ENCODE data around the gene KMT2C.
"Not testable (repeated sequence)": the region's sequence is repeated elsewhere in the genome, so short reads cannot be mapped to it uniquely, and the experiment has no call there.

KMT2C gene

DNA sequence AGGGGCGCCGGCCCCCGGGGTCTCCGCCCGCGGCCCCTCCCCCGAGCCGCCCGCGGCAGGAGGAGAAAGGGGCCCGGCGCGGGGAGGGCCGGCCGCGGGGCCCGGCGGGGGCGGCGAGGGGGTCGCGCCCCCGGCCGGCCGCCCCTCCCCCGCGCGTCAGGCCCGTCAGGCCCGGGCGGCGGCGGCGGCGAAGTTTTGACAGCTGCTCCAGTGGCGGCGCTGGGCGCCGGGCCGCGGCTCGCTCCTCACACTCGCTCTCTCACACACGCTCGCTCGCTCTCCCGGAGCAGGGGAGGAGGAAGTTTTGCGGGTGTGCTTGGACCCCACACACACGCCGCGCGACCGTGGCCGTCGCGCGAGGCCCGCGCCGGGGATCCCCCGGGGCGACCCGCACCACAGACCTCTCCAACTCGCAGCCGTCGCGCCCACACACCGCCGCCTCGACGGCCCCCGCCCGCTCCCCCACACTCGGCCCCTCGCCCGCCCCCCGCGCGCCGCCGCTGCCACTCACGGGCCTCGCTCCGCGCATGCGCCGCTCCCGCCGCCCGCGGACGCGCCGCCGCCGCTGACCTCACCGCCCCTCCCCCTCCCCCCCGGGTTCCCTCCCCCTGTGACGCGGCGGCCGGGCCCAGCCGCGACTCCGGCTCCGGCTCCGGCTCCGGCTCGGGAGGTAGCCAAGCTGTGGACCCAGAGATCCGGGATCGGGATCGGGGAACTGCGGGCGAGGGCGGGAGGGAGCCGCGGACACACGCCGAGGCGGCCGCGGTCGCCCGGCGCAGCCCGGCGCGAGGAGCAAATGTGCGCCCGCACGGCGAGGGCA lies 518 bp upstream of the KMT2C start (continued):
- TF ChIP-seq ZNF530 (tag by site-specific recombination; IDR thresholded peaks at IDR 0.05; ENCODE audit: low read depth) = no peak
- no peak for TF ChIP-seq ZNF658 (tag by site-specific recombination; IDR thresholded peaks at IDR 0.05)
- TF ChIP-seq, protein P1, sequence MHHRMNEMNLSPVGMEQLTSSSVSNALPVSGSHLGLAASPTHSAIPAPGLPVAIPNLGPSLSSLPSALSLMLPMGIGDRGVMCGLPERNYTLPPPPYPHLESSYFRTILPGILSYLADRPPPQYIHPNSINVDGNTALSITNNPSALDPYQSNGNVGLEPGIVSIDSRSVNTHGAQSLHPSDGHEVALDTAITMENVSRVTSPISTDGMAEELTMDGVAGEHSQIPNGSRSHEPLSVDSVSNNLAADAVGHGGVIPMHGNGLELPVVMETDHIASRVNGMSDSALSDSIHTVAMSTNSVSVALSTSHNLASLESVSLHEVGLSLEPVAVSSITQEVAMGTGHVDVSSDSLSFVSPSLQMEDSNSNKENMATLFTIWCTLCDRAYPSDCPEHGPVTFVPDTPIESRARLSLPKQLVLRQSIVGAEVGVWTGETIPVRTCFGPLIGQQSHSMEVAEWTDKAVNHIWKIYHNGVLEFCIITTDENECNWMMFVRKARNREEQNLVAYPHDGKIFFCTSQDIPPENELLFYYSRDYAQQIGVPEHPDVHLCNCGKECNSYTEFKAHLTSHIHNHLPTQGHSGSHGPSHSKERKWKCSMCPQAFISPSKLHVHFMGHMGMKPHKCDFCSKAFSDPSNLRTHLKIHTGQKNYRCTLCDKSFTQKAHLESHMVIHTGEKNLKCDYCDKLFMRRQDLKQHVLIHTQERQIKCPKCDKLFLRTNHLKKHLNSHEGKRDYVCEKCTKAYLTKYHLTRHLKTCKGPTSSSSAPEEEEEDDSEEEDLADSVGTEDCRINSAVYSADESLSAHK (tag by site-specific recombination; IDR thresholded peaks at IDR 0.05) = no peak
- no peak for TF ChIP-seq SP7 (tag by site-specific recombination; IDR thresholded peaks at IDR 0.05)
- no peak for TF ChIP-seq ZFP41 (tag by site-specific recombination; IDR thresholded peaks at IDR 0.05; ENCODE audit: borderline replicate concordance)
- TF ChIP-seq ZNF558 (tag by site-specific recombination; IDR thresholded peaks at IDR 0.05) = no peak
- TF ChIP-seq ZNF596 (tag by site-specific recombination; IDR thresholded peaks at IDR 0.05) = peak; percentile 96
- TF ChIP-seq GLIS2 (tag by site-specific recombination; IDR thresholded peaks at IDR 0.05) = peak; percentile 25
- peak; percentile 87 for TF ChIP-seq ZNF660 (tag by site-specific recombination; IDR thresholded peaks at IDR 0.05)
- no peak for TF ChIP-seq ZNF670 (tag by site-specific recombination; IDR thresholded peaks at IDR 0.05; ENCODE audit: low read depth)
- TF ChIP-seq GFI1B (tag by site-specific recombination; IDR thresholded peaks at IDR 0.05) = no peak
- TF ChIP-seq ZNF692 (tag by site-specific recombination; IDR thresholded peaks at IDR 0.05) = peak; percentile 82
- no peak for TF ChIP-seq GLIS1 (tag by site-specific recombination; IDR thresholded peaks at IDR 0.05)
- peak; percentile 87 for TF ChIP-seq ZBTB26 (tag by site-specific recombination; optimal IDR thresholded peaks at IDR 0.05)
- peak; percentile 45 for TF ChIP-seq ZNF398 (tag by site-specific recombination; IDR thresholded peaks at IDR 0.05)
- no peak for TF ChIP-seq GLI4 (tag by site-specific recombination; IDR thresholded peaks at IDR 0.05)

DNA sequence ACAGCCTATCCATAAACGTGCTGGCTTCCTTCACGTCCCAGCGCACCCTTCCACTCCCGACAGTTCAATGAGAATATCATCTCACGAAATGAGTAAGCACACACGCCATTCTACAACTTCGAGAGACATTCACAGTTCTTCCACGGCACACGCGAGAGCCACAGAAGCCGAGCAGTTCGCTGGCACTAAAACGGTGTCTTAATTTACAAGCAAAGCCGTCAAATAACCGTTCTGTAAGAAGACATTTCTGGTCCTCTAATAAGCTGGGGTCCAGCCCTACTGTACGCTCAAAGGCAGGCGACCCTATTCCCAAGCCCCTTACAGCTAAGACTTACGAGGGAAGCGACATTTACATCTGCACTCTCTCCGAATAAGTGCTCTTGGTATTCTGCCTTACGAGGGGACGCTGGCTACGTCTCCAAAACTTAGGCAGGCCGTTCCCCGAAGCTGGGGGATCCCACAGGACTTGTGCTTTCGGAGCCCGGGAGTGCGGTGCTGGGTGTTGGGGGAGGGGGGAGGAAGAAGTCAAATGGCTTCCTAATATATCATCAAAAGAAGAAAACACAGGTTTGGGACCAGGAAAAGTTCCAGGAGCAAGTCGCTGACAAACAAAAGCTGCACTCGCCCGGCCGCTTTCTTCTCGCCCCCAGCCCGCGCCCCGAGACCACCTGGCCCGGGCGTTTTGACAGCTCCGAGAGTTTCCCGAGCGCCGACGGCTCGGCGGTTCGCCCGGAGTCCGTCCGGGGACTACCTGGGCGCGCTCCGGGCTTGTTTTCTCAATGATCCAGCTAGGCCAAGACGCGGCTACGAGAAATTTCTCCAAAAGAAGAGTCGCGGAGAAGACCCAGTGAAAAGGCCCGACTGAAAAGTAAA lies 1.1 kb downstream of the KMT2C start:
- H3K36me3 ChIP-seq (ENCODE audit: control insufficient read depth in 2 of 2, insufficient read depth in 1 of 2, low read length in 2 of 2); H3K9me3 ChIP-seq (ENCODE audit: control insufficient read depth, insufficient read depth, low read depth, low read length); H3K4me1 ChIP-seq (ENCODE audit: control insufficient read depth, insufficient read depth, low read length): not testable (repeated sequence)
- TF ChIP-seq ZBTB26 (tag by site-specific recombination; optimal IDR thresholded peaks at IDR 0.05) (peak; percentile 57), ZNF600 (tag by site-specific recombination; IDR thresholded peaks at IDR 0.05) (peak; percentile 35; the same call in 1 of the 2 replicates), ZBTB8A (tag by site-specific recombination; IDR thresholded peaks at IDR 0.05) (peak; percentile 59), ZBTB20 (tag by site-specific recombination; IDR thresholded peaks at IDR 0.05) (peak; percentile 67; the same call in 1 of the 2 replicates), ZFP37 (tag by site-specific recombination; IDR thresholded peaks at IDR 0.05) (0 out of 2 replicates have a peak, but pooled peaks have one; percentile 45), ZBTB17 (tag by site-specific recombination; IDR thresholded peaks at IDR 0.05) (0 out of 2 replicates have a peak, but pooled peaks have one; percentile 65), ZNF664 (tag by site-specific recombination; IDR thresholded peaks at IDR 0.05) (peak; percentile 30; the same call in 1 of the 2 replicates), ZNF335 (tag by site-specific recombination; conservative IDR thresholded peaks at IDR 0.05) (peak; percentile 37; the same call in 1 of the 2 replicates), PRDM1 (tag by site-specific recombination; IDR thresholded peaks at IDR 0.05) (peak; percentile 39; the same call in 1 of the 2 replicates), KLF8 (tag by site-specific recombination; IDR thresholded peaks at IDR 0.05) (peak; percentile 17; the same call in 1 of the 2 replicates), YY1 (tag by site-specific recombination; IDR thresholded peaks at IDR 0.05) (0 out of 2 replicates have a peak, but pooled peaks have one; percentile 22), ZEB2 (tag by site-specific recombination; IDR thresholded peaks at IDR 0.05) (peak; percentile 47)
- Histone ChIP-seq H3K27ac (ENCODE audit: extremely low read depth, low read depth, low read length) (peak overlapping the region; percentile 93), H3K4me3 (ENCODE audit: low read depth, low read length) (peak overlapping the region; percentile 84)
- ChIA-PET CTCF (interaction anchor here (0.6 to 1.3 kb wide), 4 partner anchors 26 to 99 kb away, joined by 3 to 5 read pairs (median 3); no protein-coding TSS in a partner anchor), POLR2A (interaction anchor here (1.1 kb wide), 1 partner anchor 29 kb away, joined by 4 read pairs; no protein-coding TSS in a partner anchor)
